GM19193 (cell line): ENCODE measurements around the gene CEACAM4.

Source experiments
- POLR2A ChIP-seq: IDR thresholded peaks from 4 replicates; pipeline ENCODE4 v1.6.1; 2011; ENCODE audit not compliant: insufficient read depth, insufficient read length; ENCODE audit errors: extremely low read depth

CEACAM4 gene

DNA sequence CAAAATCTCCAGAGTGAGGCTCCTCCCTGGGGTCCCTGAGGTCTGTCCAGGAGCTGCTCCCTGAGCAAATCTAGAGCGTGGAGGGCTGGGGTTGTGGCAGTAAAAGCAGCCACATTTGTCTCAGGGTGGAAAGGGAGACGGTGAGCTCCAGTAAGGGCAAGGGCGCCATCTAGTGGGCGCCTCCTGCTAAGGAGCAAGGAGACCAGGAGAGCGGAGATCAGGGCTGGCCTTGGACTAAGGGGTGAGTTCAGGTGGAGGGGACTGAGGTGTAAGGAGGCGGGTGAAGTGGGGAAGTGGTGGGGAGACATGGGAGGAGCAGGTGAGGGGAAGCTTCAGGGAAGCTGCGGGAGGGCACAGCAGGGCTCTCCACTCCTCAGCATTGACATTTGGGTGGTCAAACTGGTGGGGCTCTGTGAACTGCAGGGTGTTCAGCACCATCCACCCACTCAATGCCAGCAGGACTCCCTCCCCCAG lies 56.2 kb downstream of the CEACAM4 start:
- no peak for TF ChIP-seq POLR2A

GRCh38 chr19:41570179-41570578 lies 56.7 kb downstream of the CEACAM4 start:
- TF ChIP-seq POLR2A: no peak

DNA sequence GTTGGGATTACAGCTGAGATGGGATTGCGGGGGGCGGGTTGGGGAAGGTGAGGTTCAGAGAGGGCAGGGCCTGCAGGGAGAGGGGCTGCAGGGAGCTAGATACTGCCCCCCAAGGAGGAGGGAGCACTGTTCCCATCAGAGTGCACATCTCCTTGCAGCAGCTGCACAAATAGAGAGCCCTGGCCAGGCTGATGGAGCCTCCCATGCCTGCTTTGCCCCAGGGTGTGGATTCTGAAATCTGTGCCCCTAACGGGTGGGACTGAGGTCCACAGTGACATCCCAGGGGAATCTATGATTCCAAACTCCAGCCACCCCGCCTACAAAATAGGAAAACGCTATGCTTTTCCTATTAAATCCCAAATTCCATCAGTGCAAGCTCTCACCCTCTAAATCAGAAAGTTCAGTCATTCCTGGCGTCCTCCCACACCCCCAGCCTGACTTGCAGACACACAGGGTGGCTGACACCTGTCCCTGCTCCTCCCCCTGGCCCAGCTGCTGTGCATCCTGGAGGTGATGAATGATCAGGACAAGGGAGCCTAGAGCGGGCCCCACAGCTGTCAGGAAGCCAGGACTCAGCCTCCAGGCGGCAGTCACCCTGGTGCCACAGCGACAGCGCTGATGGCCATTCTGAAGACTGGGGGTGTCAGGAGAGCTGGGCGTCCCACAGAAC lies 57.3 kb downstream of the CEACAM4 start:
- TF ChIP-seq POLR2A: no peak
